NCI-H2081 (cell line): ENCODE results near the gene PNPLA2.
A peak's percentile ranks its signal among the peaks of the same experiment; 100 is the strongest.

Experiments
- DNase-seq, 2 experiments: peaks; one replicate each; lab custom pipeline; 2025; lab: John Stamatoyannopoulos, UW

Gene PNPLA2, protein sequence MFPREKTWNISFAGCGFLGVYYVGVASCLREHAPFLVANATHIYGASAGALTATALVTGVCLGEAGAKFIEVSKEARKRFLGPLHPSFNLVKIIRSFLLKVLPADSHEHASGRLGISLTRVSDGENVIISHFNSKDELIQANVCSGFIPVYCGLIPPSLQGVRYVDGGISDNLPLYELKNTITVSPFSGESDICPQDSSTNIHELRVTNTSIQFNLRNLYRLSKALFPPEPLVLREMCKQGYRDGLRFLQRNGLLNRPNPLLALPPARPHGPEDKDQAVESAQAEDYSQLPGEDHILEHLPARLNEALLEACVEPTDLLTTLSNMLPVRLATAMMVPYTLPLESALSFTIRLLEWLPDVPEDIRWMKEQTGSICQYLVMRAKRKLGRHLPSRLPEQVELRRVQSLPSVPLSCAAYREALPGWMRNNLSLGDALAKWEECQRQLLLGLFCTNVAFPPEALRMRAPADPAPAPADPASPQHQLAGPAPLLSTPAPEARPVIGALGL

DNA sequence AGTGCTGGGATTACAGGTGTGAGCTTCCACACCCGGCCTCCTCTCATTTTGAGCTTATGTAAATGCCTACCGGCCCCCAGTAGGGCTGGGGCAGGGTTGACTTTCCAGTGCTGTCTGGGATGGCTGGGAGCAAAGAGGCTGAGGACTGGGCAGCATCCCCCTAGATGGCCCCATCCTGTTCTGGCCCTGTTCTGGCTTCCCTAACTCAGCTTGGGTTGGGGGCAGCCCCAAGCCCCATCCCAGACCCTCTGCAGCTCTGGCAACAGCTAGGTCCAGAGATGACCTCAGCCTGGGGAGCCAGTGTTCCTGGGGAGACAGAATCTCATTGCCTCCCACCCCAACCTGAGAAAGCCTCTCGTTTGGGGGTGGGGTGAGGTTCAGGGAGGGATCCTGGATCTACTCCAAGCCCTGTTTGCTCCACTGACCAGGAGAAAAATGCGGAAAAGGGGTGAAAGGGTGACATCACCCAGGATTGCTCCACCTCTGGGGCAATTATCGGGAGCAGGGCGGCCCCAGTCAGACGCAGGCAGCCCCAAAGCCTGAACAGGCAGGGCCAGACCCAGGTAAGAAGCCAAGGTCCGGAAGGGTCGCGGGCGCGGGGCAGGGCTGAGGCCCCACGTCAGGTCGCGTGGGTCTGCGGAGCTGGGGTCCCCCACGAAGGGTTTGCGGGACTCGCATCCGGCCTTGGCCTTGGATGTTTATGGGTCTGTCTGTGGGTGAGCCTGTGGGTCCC lies at the start of gene PNPLA2:
PNPLA2 (plus strand) TSS at position 519 of the 733 bp plus-strand sequence. CDS start 805 bp downstream, outside the sequence.
- DNase-seq = no peak

DNA sequence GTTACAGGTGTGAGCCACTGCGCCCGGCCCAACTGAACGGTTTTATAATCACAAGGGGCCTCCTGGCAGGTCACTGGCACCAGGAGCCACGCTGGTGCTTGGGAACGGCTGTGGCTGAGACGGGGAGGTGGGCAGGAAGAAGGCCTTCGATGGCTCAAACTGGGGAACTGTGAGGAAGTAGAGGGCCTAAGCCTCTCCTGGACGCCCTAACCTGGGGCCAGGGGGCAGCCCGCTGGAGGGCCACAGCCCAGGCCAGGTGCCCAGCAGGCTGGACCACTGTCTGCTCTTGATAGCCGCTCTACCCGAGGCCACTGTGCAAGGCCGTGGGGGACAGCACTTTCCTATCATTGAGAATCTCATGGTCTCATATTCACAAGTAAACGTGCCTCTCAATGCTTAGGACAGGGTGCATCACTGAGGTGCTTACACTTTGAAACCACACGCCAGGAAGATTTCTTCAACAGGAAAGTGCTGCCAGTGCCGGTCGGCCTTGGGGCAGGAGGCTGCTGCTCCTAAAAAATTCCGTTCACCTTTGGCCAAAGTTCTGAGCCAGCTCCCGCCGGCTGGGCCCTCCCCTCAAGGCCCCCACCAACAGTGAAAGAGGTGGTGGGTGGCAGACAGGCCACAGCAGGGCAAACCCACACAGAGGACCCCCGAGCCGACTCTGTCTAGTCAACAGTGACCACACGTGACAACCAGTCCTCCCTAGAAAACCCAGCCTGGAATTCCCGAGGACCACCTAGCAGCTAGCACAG lies 48.6 kb upstream of the PNPLA2 start:
- no peak for DNase-seq

DNA sequence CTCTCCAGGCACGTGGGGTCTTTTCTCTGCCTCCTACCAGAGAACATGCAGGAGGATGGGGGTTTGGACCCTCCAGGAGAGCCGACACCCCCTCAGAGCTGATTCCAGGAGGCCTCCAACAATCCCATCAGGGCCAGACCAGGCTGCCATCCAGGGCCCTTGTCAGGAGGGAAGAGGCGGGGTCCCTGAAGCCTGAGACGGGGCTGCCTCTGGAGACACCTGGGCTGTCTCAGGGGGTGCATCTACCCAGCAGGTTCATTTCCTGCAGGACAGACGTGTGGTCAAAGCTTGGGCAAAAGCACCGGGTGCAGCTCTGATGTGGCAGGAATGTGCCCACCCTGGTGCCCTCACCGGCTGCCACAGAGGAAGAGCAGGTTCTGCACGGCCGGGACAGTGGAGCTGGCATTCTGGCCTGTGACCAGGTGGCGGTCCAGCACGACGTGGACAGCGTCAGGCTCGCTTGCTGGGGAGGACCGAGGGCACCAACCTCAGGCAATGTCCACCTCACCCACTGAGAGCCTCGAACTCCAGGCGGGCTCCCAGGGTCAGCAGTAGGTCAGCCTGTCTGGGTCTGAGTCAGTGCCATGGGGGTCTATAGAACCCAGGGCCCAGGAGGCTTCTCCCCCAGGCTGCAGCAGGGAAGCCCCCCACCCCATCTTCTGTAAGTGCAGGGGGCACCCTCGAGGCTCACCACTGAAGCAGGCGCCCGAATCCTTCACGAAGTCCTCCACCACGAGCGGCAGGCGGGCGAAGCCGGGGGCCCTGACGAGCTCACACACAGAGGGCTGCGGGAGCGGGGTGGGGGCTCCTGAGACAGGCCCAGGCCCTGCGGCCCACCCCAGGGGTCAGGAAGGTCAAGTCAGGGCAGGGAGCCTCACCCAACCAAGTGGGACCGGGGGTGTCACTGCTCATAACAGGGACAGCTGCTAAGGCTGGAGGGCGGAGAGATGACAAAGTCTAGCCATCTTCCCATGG lies 47.8 kb upstream of the PNPLA2 start:
- DNase-seq = no peak

DNA sequence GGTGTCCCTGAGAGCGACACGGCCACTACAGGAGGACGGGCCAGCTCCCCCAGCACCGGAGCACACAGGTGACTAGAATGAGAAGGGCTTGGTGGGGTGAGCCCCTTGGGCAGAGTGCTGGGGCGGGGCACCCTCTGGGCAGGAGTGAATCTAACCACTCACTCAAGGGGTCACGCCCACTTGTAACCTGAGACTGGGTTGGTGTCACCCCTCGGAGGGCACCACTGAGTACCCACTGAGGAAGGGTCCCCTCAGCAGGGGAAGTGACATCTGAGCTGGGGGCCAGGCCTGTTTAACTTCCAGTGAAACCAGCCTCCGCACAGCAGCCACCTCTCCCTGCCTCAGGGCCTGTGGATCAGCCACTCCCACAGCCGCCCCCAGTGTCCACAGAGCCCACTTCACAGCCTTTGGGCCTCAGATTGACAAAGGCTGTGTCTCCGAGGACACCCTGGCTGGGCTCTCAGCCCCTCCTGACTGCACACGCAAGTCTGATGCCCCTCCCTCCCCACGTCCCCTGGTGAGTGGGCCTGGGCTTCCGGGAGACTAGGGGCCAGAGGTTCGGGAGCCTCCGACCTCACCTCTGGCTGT lies 47.0 kb upstream of the PNPLA2 start:
- DNase-seq = no peak

DNA sequence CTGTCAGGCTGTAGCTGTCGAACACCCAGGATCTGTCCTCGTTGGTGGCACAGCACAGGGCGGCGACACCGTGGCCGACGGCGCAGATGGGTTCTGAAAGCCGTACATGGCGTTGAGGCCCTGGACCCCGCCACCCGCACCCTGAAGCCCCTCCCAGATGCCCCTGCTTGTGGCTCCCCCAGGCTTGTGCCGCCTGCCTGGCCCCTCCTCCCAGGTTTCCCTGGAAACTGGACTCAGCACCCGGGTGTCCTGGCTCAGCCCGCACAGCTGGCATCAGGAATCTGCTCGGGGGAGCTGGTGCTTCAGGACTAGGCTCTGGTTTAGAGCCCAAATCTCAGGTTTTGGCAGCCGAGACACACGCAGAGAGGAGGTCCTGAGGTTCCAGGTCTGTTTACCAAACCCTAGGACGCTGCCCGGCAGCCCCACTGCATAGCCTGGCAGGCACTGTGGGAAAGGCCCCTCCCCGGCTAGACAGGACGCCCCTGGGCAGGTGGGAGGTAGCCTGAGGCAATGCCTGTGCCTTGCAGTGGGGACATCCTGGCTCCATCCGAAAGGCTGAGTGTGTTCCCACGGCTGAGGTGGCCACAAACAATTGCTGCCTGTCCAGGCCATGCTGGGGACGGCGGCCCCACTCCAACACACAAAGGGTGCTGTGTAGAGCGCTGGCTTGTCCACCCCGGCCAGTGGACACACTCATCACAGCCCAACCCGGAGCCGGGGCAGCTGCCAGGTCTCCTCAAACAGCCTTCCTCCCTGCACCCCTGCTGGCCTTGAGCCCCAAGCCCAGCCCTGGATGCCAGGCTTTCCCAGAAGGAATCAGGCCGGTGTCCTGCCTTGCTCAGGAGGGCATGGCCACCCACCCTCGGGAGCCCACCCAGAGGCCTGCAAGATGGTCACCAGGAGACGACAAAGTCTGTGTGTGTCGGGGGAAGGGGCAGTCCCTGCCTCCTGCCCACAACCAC lies 46.0 kb upstream of the PNPLA2 start:
- no peak for DNase-seq

DNA sequence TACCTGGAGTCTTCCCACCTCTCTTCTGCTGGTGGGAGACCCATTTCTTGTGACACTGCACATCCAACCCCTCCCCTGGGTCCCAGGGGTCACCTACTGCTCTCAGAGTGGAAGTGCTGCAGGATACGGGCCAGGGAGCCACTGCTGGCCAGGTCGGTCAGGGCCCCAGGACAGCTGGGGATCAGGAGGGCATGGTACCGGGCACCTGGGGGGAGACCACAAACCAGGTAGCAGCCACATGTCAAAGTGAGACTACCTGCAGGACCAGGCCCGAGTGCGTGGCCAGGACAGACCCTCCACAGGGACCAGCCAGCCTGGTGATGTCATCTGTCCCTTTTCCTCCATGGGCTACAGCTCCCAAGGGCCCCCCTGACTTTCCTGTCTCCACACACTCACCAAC lies 45.3 kb upstream of the PNPLA2 start:
- DNase-seq = no peak

DNA sequence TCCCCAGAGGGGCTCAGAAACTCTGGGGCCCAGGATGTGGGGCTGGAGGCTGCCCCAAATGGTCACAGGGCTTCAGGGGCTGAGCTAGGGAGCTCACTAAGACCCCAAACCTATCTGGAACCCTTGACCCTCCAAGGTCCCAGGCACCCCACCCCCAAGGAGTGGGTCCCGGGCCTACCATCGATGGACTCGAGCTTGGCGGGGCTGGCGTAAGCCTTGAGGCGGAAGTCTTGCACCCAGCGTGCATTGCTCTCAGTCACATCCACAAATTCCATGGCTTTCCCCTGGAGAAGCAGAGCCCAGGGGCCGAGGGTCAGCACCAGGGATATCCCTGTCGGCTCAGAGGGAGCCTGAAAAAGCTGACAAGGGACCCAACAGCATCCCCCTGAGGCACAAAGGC lies 44.9 kb upstream of the PNPLA2 start:
- no peak for DNase-seq

DNA sequence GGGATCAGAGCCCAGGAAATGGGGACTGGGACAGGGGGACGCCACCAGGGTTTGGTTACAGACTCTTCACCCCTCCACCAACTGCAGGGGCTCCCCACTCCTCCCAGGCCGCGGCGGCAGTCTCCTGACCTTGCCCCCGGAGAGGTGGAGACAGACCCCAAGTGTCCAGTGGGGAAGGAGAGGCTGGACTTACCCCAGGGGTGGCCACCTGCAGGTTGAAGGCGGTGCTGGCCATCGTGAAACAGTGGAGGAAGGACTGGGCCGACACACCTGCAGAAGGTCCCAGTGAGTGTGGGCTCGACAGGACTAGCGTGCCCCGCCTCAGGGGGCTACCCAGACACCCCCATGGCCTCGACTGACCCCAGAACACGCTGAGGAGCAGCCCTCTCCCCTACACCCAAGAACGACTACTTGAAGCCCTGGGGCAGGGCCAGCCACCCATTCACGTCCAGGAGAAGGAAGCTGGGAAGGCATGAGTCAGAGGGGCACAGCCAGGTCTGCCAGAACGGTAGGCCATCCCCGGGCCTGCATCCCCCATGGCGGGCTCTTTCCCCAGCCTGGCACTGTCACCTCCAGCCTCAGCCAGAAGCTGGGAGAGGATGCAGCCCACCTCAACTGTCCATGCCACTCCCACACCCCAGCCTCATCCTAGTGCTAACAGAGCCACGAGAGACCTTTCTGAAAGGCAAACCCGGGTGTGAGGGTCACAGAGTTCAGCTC lies 43.7 kb upstream of the PNPLA2 start:
- DNase-seq = no peak

DNA sequence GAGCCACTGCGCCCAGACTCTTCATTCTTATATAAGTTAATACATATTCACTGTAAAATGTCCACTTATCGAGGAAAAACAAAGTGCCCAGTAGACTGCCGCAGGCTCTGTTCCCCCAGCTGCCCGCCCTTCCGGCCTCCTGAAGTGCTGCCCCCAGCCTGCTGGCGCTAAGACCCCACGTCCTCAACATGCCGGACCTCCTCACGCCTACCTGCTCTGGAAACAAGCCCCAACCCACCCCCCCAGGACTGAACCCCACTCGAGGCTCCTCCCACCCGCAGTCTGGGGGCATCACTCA lies 42.5 kb upstream of the PNPLA2 start:
- DNase-seq = no peak

DNA sequence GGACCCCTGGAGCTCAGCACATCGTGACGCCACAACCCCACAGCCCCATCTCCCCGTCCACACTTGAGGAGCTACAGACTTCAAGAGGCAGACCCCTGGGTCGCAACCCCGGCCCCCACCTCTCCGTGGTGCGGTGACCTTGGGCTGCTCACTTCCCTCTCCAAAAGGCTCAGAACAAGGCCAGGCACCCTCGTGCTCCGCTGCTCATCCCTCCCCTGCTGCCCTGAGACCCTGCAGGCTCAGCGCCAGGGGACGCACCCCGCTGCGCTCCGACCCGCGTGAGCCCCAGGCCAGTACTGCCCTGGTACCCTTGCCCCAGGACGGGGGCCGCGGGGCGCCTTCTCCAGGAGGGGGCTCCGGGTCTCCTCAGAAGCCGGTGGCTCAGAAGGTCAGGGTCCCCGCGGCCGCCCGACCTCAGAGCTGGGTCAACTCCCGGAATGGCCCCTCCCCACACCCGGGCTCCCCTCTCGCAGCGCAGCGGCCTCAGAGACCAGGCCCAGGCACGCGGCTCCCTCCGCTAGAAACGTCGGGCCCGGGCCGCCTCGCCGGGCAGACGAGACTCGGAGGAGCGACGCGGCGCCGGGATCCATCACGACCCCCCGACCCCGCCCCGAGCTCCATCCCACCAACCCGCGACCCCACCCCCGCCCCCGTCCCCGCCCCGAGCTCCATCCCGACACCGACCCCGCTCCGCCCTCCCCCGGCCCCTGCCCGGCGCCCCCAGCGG lies 42.0 kb upstream of the PNPLA2 start:
- DNase-seq = peak in 1 of 2 experiments; percentile 26

DNA sequence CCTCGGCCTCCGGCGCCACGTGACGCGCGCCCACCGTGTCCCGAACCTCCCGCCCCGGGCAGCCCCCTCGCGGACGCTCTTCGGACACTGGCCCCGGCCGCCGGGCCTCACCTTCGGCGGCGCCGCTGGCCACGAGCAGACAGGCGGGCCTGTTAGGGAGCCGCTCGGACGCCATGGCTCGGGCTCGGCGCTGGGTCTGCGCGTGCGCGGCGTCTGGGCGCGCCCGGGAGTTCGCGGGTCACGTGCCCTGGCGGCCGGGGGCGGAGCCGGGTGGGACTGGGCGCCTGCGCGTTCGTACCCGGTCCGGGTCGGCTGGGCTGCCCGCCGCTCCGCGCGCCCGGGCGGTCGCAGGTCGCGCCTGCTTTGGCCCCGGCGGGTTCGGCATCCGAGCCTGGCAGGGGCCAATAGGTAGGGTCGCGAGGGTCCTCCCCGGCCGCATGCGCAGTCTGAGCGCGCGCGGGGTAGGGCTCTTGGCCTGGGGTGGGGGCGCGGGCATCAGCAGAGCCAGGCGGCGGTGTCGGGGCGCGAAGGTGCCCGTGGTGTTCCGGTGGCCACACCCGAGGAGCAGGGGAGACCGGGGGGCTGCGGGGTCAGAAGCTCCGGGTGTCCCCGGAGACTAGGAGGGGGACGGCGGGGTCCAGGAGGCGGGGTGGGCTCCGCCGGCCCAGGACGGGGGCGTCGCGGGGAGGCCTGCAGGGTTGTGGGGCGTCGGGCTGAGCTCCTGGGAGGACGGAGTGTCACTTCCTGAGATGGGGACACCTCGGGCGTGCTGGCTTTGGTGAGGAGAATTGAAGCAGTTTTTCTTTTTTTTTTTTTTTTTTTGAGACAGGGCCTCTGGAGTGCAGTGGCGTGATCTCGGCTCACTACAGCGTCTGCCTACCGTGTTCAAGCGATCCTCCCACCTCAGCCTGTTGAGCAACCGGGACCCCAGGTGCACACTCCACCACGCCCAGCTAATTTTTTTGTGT lies 41.1 kb upstream of the PNPLA2 start, which contains the start of gene GATD1:
GATD1 (minus strand) TSS at position 200 of the 968 bp plus-strand sequence; CDS start at position 175, 25 bp downstream.
- peak; percentile 85 to 87 for DNase-seq

DNA sequence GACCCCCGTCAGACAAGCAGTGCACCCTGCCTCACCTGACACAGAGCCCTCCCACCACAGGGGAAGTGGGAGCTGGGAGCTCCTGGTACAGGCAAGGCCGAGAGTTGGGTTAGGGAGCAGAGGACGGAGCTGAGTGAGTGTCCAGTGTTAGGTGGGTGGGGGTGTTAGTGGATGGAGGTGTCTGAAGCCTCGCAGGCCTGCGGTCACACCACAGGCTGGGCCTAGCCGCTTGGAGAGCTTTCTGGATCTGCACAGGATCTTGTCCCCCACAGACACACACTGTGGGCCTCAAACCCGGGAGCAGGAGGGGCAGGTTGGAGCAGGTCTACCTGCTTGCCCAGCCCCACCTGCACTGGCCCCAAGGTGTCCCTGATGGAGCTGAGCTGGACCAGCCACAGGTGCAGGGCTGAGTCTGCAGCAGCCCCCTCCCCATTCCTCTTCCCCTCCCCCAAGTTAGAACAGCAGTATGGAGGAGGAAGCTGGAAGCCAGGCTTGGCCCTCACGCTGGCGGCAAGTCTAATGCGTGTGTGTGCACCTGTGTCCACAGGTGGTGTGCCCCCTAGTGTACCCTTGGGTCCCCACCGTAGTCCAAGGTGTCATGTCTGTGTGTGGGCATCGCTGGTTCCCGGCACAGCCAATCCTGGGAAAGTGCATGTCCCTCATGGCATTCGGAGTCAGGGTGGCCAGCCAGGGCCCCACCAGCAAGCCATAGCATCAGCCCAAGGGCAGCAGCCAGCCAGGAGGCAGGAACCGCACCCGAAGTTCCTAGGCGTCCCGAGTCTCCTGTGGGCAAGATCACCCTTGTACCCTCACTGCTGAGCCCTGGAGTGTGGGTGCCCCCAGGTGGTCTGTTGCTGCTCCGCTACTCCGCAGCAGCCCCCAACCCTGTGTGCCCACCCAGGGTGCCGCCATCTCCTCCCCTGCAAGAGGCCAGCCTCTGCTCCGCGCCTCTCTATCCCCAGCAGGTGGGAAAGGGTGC lies 39.4 kb upstream of the PNPLA2 start:
- DNase-seq = no peak

DNA sequence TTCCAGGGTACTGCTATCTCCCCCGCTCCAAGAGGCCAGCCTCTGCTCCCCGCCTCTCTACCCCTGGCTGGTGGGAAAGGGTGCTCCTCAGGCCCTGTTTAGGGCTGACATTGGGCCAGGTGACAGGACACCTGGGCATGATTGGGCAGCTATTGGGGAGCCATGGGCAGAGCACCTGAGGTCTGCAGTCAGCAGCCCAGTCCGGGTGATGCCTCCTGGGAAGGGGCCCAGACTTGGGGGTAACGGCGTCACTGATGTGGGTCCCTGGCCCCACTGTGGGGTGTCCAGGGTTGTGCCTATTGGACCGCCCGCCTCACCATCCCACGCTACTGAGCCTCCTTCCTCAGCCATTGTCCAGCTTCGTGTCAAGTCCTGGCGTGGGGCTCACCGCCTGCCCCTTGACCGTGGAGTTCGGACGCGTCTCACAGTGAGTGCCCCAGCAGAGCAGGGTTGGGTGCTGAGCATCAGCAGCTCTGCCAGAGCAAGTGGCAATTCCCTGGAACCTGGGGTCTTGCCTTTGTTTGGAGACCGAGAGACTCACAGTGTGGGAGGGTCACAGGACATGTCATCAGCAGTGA lies 38.7 kb upstream of the PNPLA2 start:
- DNase-seq = no peak

DNA sequence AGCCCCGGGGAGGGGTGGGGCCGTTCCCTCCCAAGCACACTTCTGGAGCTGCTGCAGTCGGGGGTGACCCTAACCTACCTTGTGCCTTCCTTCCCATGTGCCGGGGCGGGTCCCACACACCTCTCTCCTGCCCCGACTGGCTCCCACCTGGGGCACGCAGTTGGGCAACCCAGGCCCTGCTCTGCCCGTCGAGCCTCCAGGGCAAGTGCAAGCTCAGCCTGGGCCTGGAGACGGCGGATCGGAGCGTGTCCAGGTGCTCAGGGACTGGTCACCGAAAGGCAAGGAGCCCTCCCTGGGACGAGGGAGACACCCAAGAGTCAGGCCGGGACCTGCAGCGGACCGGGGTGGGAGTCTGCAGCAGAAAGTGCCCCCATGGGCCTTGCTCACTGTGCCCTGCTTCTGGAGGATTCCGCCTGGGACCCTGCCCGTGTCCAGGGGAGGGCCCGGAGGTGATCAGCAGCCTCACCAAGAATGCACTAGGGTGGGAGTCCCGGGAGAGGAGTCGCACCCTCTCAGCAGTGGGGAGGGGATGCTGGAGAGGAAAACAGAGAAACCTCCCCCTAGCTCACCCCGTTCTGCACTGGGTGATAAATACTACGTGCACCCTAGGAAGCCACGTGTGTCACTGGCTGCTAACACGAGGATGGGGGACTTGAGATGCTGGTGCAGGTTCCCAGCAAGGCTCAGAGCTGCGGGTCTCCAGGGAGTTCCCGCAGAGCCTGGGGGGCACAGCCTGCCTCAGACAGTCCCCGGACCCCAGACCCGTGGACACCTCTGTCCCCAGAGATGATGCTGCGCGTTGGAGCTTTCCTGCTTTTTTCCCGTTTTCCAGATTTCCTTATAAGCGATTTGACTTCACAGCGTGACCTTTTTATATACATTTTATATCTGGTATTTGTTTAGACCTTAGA lies 36.2 kb upstream of the PNPLA2 start:
- DNase-seq = no peak
